Measurements from ENCODE around the gene DLGAP1. TPM values are rescaled to one million over a fixed set of nuclear protein-coding genes. Genes with fewer than 3 reads are reported as not detected.

Gene DLGAP1
- total and polyA plus RNA-seq, 2 of the 8 experiments (the other 6 are each of a cell fraction or from before 2014, with no cell fraction given), result 11.8 to 16.9 TPM

- 0 out of 2 replicates have a peak, but pooled peaks have one; percentile 41 for TF ChIP-seq TEAD4 (IDR thresholded peaks at IDR 0.05; ENCODE audit: low read depth, low read length)
- TF ChIP-seq SIN3A (conservative IDR thresholded peaks at IDR 0.05 in 1 of 2, IDR thresholded peaks at IDR 0.05 in 1 of 2; ENCODE audit: low read depth in 1 of 2, low read length in 2 of 2), result peak; percentile 76 to 85; a peak in 2 of 4 replicates
- TF ChIP-seq SIRT6 (IDR thresholded peaks at IDR 0.05; ENCODE audit: low read length), result no peak
- peak; percentile 62 to 65 for TF ChIP-seq RAD21 (IDR thresholded peaks at IDR 0.05 in 1 of 2, conservative IDR thresholded peaks at IDR 0.05 in 1 of 2; ENCODE audit: low read depth in 2 of 2, low read length in 2 of 2)
- 0 out of 2 replicates have a peak, but pooled peaks have one; percentile 17 for TF ChIP-seq MAFK (IDR thresholded peaks at IDR 0.05; ENCODE audit: low read depth, low read length)
- TF ChIP-seq CTCF (IDR thresholded peaks at IDR 0.05; ENCODE audit: control extremely low read depth in 1 of 3, insufficient read depth in 1 of 3, low read depth in 1 of 3, low read length in 3 of 3), result peak in 2 of 3 experiments; percentile 47 to 67; a peak in 2 of 4 replicates
- TF ChIP-seq ZNF274 (IDR thresholded peaks at IDR 0.05; ENCODE audit: borderline replicate concordance, extremely low read depth, low read length), result no peak
Observed at GRCh38 chr18:3454365-3455089, 1000.6 kb downstream of the DLGAP1 start (continued).
